Osteoblast (primary cell): ENCODE measurements around the gene RHBDL1. TPM values are rescaled to one million over a fixed set of nuclear protein-coding genes. Genes with fewer than 3 reads are reported as not detected.

Experiments
- DNase-seq: peaks from one replicate; pipeline ENCODE4 v3.0.0; 2011; ENCODE audit warnings: low spot score, mixed read lengths; ENCODE audit not compliant: insufficient read length; ENCODE audit errors: missing footprints
- H2AFZ ChIP-seq: 2 replicates; pipeline ENCODE4 v1.6.0; 2011; ENCODE audit warnings: mild to moderate bottlenecking, low read length
- H3K27ac ChIP-seq: 2 replicates; pipeline ENCODE4 v1.5.1; 2011; ENCODE audit warnings: mild to moderate bottlenecking, low read depth, low read length, moderate library complexity
- H3K27me3 ChIP-seq: 2 replicates; pipeline ENCODE4 v1.6.0; 2012; ENCODE audit warnings: mild to moderate bottlenecking, control low read depth, inconsistent platforms, low read length, moderate library complexity; ENCODE audit not compliant: insufficient read depth
- H3K36me3 ChIP-seq: 2 replicates; pipeline ENCODE4 v1.5.1; 2011; ENCODE audit warnings: mild to moderate bottlenecking, low read length, control low read depth, moderate library complexity; ENCODE audit not compliant: insufficient read depth
- H3K4me1 ChIP-seq: 2 replicates; pipeline ENCODE4 v1.5.1; 2011; ENCODE audit warnings: mild to moderate bottlenecking, low read length, control low read depth, moderate library complexity; ENCODE audit not compliant: insufficient read depth
- H3K4me2 ChIP-seq: 2 replicates; pipeline ENCODE4 v1.6.0; 2011; ENCODE audit warnings: mild to moderate bottlenecking, low read length; ENCODE audit not compliant: insufficient read depth
- H3K4me3 ChIP-seq: fragments of 200-600 bp; sonication (generic); 3 replicates; pipeline ENCODE4 v1.5.1; 2012; ENCODE audit warnings: mild to moderate bottlenecking, low read length, inconsistent platforms; ENCODE audit not compliant: insufficient read depth
- H3K79me2 ChIP-seq: 2 replicates; pipeline ENCODE4 v1.6.0; 2012; ENCODE audit warnings: mild to moderate bottlenecking, low read length, control low read depth, inconsistent platforms; ENCODE audit not compliant: insufficient read depth
- H3K9me3 ChIP-seq: 2 replicates; pipeline ENCODE4 v1.5.1; 2011; ENCODE audit warnings: low read depth, low read length, control low read depth
- H4K20me1 ChIP-seq: 2 replicates; pipeline ENCODE4 v1.6.0; 2012; ENCODE audit warnings: mild to moderate bottlenecking, low read length, control low read depth; ENCODE audit not compliant: insufficient read depth
- CTCF ChIP-seq: IDR thresholded peaks from 2 replicates; pipeline ENCODE4 v1.5.1; 2011; ENCODE audit warnings: mild to moderate bottlenecking, low read depth, low read length, moderate library complexity; ENCODE audit errors: extremely low read depth
- total RNA-seq: library from RNA; depleted of rRNA; stranded (reverse); fragments of >200 nt; gene quantifications from 2 replicates; pipeline ENCODE4 v1.2.3, GENCODE V29; 2012

The RHBDL1 gene
- total RNA-seq, 1 donor: 1.1 TPM

DNA sequence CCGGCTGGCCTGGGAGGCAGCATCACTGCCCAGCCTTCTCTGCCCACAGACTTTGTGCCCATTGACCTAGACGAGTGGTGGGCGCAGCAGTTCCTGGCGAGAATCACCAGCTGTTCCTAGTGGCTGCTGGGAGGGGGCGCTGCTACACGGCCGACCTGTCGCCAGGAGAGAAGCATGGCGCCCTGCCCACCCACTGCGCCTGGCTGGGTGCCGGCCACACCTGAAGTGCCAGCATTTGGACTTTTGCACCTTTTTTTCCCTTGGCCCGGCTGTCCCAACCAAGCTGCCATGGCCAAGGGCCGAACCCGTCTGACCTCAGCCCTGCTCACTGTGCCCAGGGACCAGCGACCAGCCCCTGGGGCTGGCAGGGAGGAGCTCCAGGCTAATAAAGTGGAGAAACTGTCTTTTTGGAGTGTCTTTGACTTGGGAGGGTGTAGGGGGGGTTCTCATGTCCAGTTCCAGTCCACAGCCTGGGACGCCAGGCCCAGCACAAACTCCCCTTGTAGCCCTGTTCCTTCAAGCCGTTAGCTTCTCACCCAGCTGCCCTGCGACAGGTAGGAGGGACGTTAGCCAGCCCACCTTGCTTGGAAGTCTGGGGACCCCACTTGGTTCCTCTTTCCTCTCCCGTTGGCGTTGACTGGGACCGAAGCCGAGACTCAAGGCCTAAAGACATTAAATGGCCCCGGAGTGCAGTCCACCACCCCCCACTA lies 27.2 kb upstream of the RHBDL1 start:
- peaks cover 23% of the 10 kb centered on the region for H3K4me1 ChIP-seq
- peak overlapping the region; percentile 85 for H3K27ac ChIP-seq
- DNase-seq: peak; percentile 95
- H3K4me3 ChIP-seq: peak overlapping the region; percentile 80
- peak overlapping the region; percentile 73 for H2AFZ ChIP-seq
- peak overlapping the region; percentile 96 for H3K4me2 ChIP-seq
- no peaks in the 10 kb centered on the region for H3K36me3 ChIP-seq
- no peaks in the 10 kb centered on the region for H3K27me3 ChIP-seq
- H4K20me1 ChIP-seq: peaks cover 5% of the 10 kb centered on the region
- TF ChIP-seq CTCF: peak; percentile 45
- no peaks in the 10 kb centered on the region for H3K9me3 ChIP-seq
- H3K79me2 ChIP-seq: peaks cover 36% of the 10 kb centered on the region

- DNase-seq: peak; percentile 100
- H3K4me2 ChIP-seq: peak within 1 kb of the TSS; percentile 96
- peaks cover 4% of the 10 kb centered on the region for H4K20me1 ChIP-seq
- peak within 1 kb of the TSS; percentile 85 for H3K27ac ChIP-seq
- H3K4me1 ChIP-seq: peaks cover 23% of the 10 kb centered on the region
- peaks cover 6% of the 10 kb centered on the region for H3K36me3 ChIP-seq
- peak within 1 kb of the TSS; percentile 80 for H3K4me3 ChIP-seq
- H3K79me2 ChIP-seq: peaks cover 36% of the 10 kb centered on the region
- peak within 1 kb of the TSS; percentile 73 for H2AFZ ChIP-seq
- TF ChIP-seq CTCF: no peak
- no peaks in the 10 kb centered on the region for H3K27me3 ChIP-seq
- H3K9me3 ChIP-seq: no peaks in the 10 kb centered on the region
These were observed 26.5 kb upstream of the RHBDL1 start, which contains the start of gene WDR90 for GRCh38 chr16:648781-649589. Gene WDR90 (plus strand): TSS chr16:649365. CDS start chr16:649417, 52 bp downstream.

- no peaks in the 10 kb centered on the region for H3K27me3 ChIP-seq
- H3K79me2 ChIP-seq: peaks cover 36% of the 10 kb centered on the region
- peak; percentile 96 for DNase-seq
- peaks cover 4% of the 10 kb centered on the region for H4K20me1 ChIP-seq
- no peaks in the 10 kb centered on the region for H3K9me3 ChIP-seq
- peak overlapping the region; percentile 85 for H3K27ac ChIP-seq
- peaks cover 6% of the 10 kb centered on the region for H3K36me3 ChIP-seq
- H3K4me2 ChIP-seq: peak overlapping the region; percentile 96
- no peak overlapping the region for H2AFZ ChIP-seq
- peak overlapping the region; percentile 80 for H3K4me3 ChIP-seq
- TF ChIP-seq CTCF: no peak
- peaks cover 23% of the 10 kb centered on the region for H3K4me1 ChIP-seq
These were observed 25.8 kb upstream of the RHBDL1 start for GRCh38 chr16:649631-650030.

DNA sequence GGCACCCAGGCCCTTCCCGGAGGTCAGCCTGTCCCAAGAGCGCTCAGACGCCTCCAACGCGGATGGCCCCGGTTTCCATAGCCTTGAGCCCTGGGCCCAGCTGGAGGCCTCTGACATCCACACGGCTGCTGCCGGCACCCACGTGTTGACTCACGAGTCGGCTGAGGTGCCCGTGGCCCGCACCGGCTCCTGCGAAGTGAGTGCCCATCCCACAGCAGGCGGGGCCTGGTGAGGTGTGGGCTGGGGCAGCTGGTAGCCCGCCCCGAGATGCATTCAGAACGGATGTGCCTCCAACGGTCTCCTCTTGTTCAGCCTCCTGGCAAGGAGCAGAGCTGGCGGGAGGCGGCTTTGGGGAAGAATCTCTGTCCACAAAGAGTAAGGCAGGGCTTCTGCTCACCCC lies 23.6 kb upstream of the RHBDL1 start:
- peaks cover 10% of the 10 kb centered on the region for H3K36me3 ChIP-seq
- no peaks in the 10 kb centered on the region for H3K9me3 ChIP-seq
- peaks cover 4% of the 10 kb centered on the region for H4K20me1 ChIP-seq
- H3K27ac ChIP-seq: no peak overlapping the region
- H3K4me2 ChIP-seq: no peak overlapping the region
- H3K79me2 ChIP-seq: peaks cover 27% of the 10 kb centered on the region
- DNase-seq: no peak
- TF ChIP-seq CTCF: no peak
- H3K4me1 ChIP-seq: peaks cover 18% of the 10 kb centered on the region
- H3K27me3 ChIP-seq: no peaks in the 10 kb centered on the region
- H2AFZ ChIP-seq: no peak overlapping the region
- H3K4me3 ChIP-seq: no peak overlapping the region
